Measurements from ENCODE around the gene CAMK2B. TPM values are rescaled to one million over a fixed set of nuclear protein-coding genes. Genes with fewer than 3 reads are reported as not detected.

CAMK2B gene
- total RNA-seq, 4 donors from 2014 or later = 0.26 to 0.95 (median 0.69) TPM

GRCh38 chr7:44368885-44369284 is 43.5 kb upstream of the CAMK2B start:
- no peaks in the 10 kb centered on the region for H3K36me3 ChIP-seq
- intact Hi-C loops (cut with DNase I) = no loop called here
- DNase-seq = no peak
- H3K27me3 ChIP-seq = peaks cover 0 to 46% (median 0%) of the 10 kb centered on the region in 4 donors
- H3K9me3 ChIP-seq = no peaks in the 10 kb centered on the region
- H3K27ac ChIP-seq = no peak overlapping the region
- H3K4me1 ChIP-seq = no peaks in the 10 kb centered on the region
- WGBS, 2 donors = 100% methylated on average over 1 of the region's 1 CpG
- H3K4me3 ChIP-seq = no peak overlapping the region
- TF ChIP-seq POLR2A (IDR thresholded peaks at IDR 0.05) (no peak), CTCF (IDR thresholded peaks at IDR 0.05) (no peak)

GRCh38 chr7:44368455-44368854 is 43.1 kb upstream of the CAMK2B start:
- DNase-seq = no peak

GRCh38 chr7:44367475-44368043 is 42.2 kb upstream of the CAMK2B start:
- Histone ChIP-seq H3K36me3 (no peaks in the 10 kb centered on the region), H3K27ac (no peak overlapping the region), H3K4me1 (no peaks in the 10 kb centered on the region), H3K9me3 (no peaks in the 10 kb centered on the region), H3K4me3 (no peak overlapping the region), H3K27me3 (peaks cover 0 to 44% (median 0%) of the 10 kb centered on the region in 4 donors)
- intact Hi-C loops (cut with DNase I) = no loop called here
- 81% methylated on average over 4 of the region's 5 CpGs; no CpG with 5 or more reads in 1 of the 2 donors for WGBS, 2 donors
- DNase-seq = no peak
- no peak for TF ChIP-seq CTCF (IDR thresholded peaks at IDR 0.05)
- TF ChIP-seq POLR2A (IDR thresholded peaks at IDR 0.05) = no peak

More at GRCh38 chr7:44368455-44368854, 43.1 kb upstream of the CAMK2B start:
- H3K27me3 ChIP-seq = peaks cover 0 to 43% (median 0%) of the 10 kb centered on the region in 4 donors
- no peak for TF ChIP-seq POLR2A (IDR thresholded peaks at IDR 0.05)
- no peaks in the 10 kb centered on the region for H3K36me3 ChIP-seq
- H3K9me3 ChIP-seq = no peaks in the 10 kb centered on the region
- intact Hi-C loops (cut with DNase I) = no loop called here
- no peaks in the 10 kb centered on the region for H3K4me1 ChIP-seq
- no peak overlapping the region for H3K27ac ChIP-seq
- no peak overlapping the region for H3K4me3 ChIP-seq

GRCh38 chr7:44366986-44367385 is 41.6 kb upstream of the CAMK2B start:
- WGBS, 2 donors = 75 to 83% methylated on average over 4 of the region's 4 CpGs
- TF ChIP-seq CTCF (IDR thresholded peaks at IDR 0.05) (no peak), POLR2A (IDR thresholded peaks at IDR 0.05) (no peak)
- Histone ChIP-seq H3K27ac (no peak overlapping the region), H3K27me3 (peaks cover 0 to 48% (median 0%) of the 10 kb centered on the region in 4 donors), H3K36me3 (no peaks in the 10 kb centered on the region), H3K9me3 (no peaks in the 10 kb centered on the region), H3K4me1 (no peaks in the 10 kb centered on the region), H3K4me3 (no peak overlapping the region)
- intact Hi-C loops (cut with DNase I) = no loop called here
- DNase-seq = no peak

- WGBS, 2 donors = 39 to 49% methylated on average over 2 of the region's 2 CpGs
Measured at GRCh38 chr7:44353668-44354067, 28.3 kb upstream of the CAMK2B start.

More at GRCh38 chr7:44353668-44354067, 28.3 kb upstream of the CAMK2B start:
- TF ChIP-seq POLR2A (IDR thresholded peaks at IDR 0.05) (no peak), CTCF (IDR thresholded peaks at IDR 0.05) (no peak)
- Histone ChIP-seq H3K4me3 (no peak overlapping the region), H3K27ac (no peak overlapping the region), H3K36me3 (no peaks in the 10 kb centered on the region), H3K4me1 (peaks cover 0 to 10% (median 0%) of the 10 kb centered on the region in 3 donors), H3K27me3 (peaks cover 0 to 35% (median 0%) of the 10 kb centered on the region in 4 donors), H3K9me3 (peaks cover 0 to 5% (median 0%) of the 10 kb centered on the region in 3 donors)
- DNase-seq = no peak
- intact Hi-C loops (cut with DNase I) = no loop called here

Measured in esophagus squamous epithelium (tissue), 5 donors.